Measurements from ENCODE around the gene PIP5K1C.
"Not testable (repeated sequence)": the region's sequence is repeated elsewhere in the genome, so short reads cannot be mapped to it uniquely, and the experiment has no call there.

PIP5K1C gene

GRCh38 chr19:3628766-3629165 lies 71.5 kb downstream of the PIP5K1C start:
- not testable (repeated sequence) for DNase-seq (ENCODE audit: low read depth in 4 of 4, low spot score in 1 of 4)

- no peak for DNase-seq (ENCODE audit: low read depth in 4 of 4, low spot score in 1 of 4)
Measured at GRCh38 chr19:3627351-3627723, 72.9 kb downstream of the PIP5K1C start.

- peak; percentile 96 to 99 (median 98) for DNase-seq (ENCODE audit: low read depth in 4 of 4, low spot score in 1 of 4)
Measured at GRCh38 chr19:3626473-3627350, 73.6 kb downstream of the PIP5K1C start, which contains the start of gene CACTIN. CACTIN (minus strand) TSS chr19:3626790; CDS start chr19:3626762, 28 bp downstream.

GRCh38 chr19:3625996-3626472 lies 74.2 kb downstream of the PIP5K1C start:
- no peak for DNase-seq (ENCODE audit: low read depth in 4 of 4, low spot score in 1 of 4)

- DNase-seq (ENCODE audit: low read depth in 4 of 4, low spot score in 1 of 4), result no peak
Measured at GRCh38 chr19:3623716-3624115, 76.6 kb downstream of the PIP5K1C start.

- DNase-seq (ENCODE audit: low read depth in 4 of 4, low spot score in 1 of 4), result no peak
Measured at GRCh38 chr19:3622224-3622623, 78.0 kb downstream of the PIP5K1C start.

- no peak for DNase-seq (ENCODE audit: low read depth in 4 of 4, low spot score in 1 of 4)
Measured at GRCh38 chr19:3621689-3622088, 78.6 kb downstream of the PIP5K1C start.

- no peak for DNase-seq (ENCODE audit: low read depth in 4 of 4, low spot score in 1 of 4)
Measured at GRCh38 chr19:3620817-3621547, 79.3 kb downstream of the PIP5K1C start.

GRCh38 chr19:3620145-3620816 lies 80.0 kb downstream of the PIP5K1C start:
- DNase-seq (ENCODE audit: low read depth in 4 of 4, low spot score in 1 of 4), result no peak

GRCh38 chr19:3619631-3620012 lies 80.6 kb downstream of the PIP5K1C start:
- no peak for DNase-seq (ENCODE audit: low read depth in 4 of 4, low spot score in 1 of 4)

GRCh38 chr19:3618811-3619630 lies 81.2 kb downstream of the PIP5K1C start:
- DNase-seq (ENCODE audit: low read depth in 4 of 4, low spot score in 1 of 4), result no peak

GRCh38 chr19:3618144-3618810 lies 82.0 kb downstream of the PIP5K1C start:
- peak in 2 of 4 experiments; percentile 20 to 39 for DNase-seq (ENCODE audit: low read depth in 4 of 4, low spot score in 1 of 4)

GRCh38 chr19:3617463-3617862 lies 82.8 kb downstream of the PIP5K1C start:
- no peak for DNase-seq (ENCODE audit: low read depth in 4 of 4, low spot score in 1 of 4)

- DNase-seq (ENCODE audit: low read depth in 4 of 4, low spot score in 1 of 4), result no peak
Measured at GRCh38 chr19:3615524-3616135, 84.6 kb downstream of the PIP5K1C start.

- DNase-seq (ENCODE audit: low read depth in 4 of 4, low spot score in 1 of 4), result no peak
Measured at GRCh38 chr19:3614858-3615505, 85.3 kb downstream of the PIP5K1C start.

- no peak for DNase-seq (ENCODE audit: low read depth in 4 of 4, low spot score in 1 of 4)
Measured at GRCh38 chr19:3613818-3614661, 86.2 kb downstream of the PIP5K1C start.

- no peak for DNase-seq (ENCODE audit: low read depth in 4 of 4, low spot score in 1 of 4)
Measured at GRCh38 chr19:3612901-3613741, 87.1 kb downstream of the PIP5K1C start.
